GM12878 (cell line): ENCODE results near the gene CASQ1. TPM values are rescaled to one million over a fixed set of nuclear protein-coding genes. Genes with fewer than 3 reads are reported as not detected.

Experiments
- ATAC-seq: fragments of 200-7000 bp; cut with Tn5 transposase; 3 replicates; pipeline ENCODE4 v1.9.1; 2020; ENCODE audit warnings: mild to moderate bottlenecking, moderate library complexity
- BruUV-seq: library from RNA; stranded (reverse); fragments of 400-500 nt; replicated peaks from 2 replicates; lab custom pipeline; 2021; lab: Mats Ljungman, UMichigan
- CTCF ChIA-PET: fragments of 300-600 bp; sonication (Branson Sonifier 250); formaldehyde crosslinking; extraction: SDS; loops from one replicate; lab custom pipeline; 2021; ENCODE audit warnings: inconsistent platforms; lab: Yijun Ruan, JAX
- POLR2A ChIA-PET: fragments of 350-600 bp; formaldehyde crosslinking; extraction: SDS; loops from one replicate; lab custom pipeline; 2021; ENCODE audit warnings: inconsistent platforms; lab: Charles Lee
- RAD21 ChIA-PET: fragments of 300-600 bp; sonication (Branson Sonifier 250); formaldehyde crosslinking; loops from one replicate; lab custom pipeline; 2023; ENCODE audit warnings: antibody characterized with exemption; ENCODE audit not compliant: unreplicated experiment; lab: Charles Lee
- SMC1A ChIA-PET: fragments of 300-600 bp; sonication (Branson Sonifier 250); formaldehyde crosslinking; loops from one replicate; lab custom pipeline; 2023; ENCODE audit not compliant: unreplicated experiment, uncharacterized antibody; lab: Charles Lee
- DNase-seq: peaks from one replicate; pipeline ENCODE4 v3.0.0-alpha.2; 2011; ENCODE audit warnings: low read depth, low spot score
- FAIRE-seq: peaks from 3 replicates; lab custom pipeline; 2011; peaks lifted over from hg19 to GRCh38; lab: Jason Lieb, UNC
- H2AFZ ChIP-seq: 2 replicates; pipeline ENCODE4 v1.6.0; 2011; ENCODE audit warnings: low read depth, low read length, control low read depth; ENCODE audit not compliant: control insufficient read depth
- H3K27ac ChIP-seq: 2 replicates; pipeline ENCODE4 v1.5.1; 2011; ENCODE audit warnings: control low read depth; ENCODE audit not compliant: control insufficient read depth, insufficient read depth
- H3K27me3 ChIP-seq, 2 experiments: replicated peaks in 1 of 2; 2 replicates each; pipeline versions ENCODE4 v1.6.0 to v1.6.1; 2011; ENCODE audit warnings: low read length in 1 of 2; ENCODE audit not compliant: control insufficient read depth in 2 of 2, insufficient read depth in 2 of 2
- H3K36me3 ChIP-seq, 2 experiments: 2 replicates each; pipeline ENCODE4 v1.5.1; 2011; ENCODE audit warnings: low read length in 1 of 2; ENCODE audit not compliant: control insufficient read depth in 2 of 2, insufficient read depth in 2 of 2
- H3K4me1 ChIP-seq: 2 replicates; pipeline ENCODE4 v1.6.1; 2011; ENCODE audit warnings: mild to moderate bottlenecking, low read length, moderate library complexity, mixed read lengths; ENCODE audit not compliant: control insufficient read depth, insufficient read depth
- H3K4me2 ChIP-seq: 2 replicates; pipeline ENCODE4 v1.6.0; 2011; ENCODE audit warnings: control low read depth; ENCODE audit not compliant: control insufficient read depth, insufficient read depth
- H3K4me3 ChIP-seq: fragments of 200-600 bp; sonication (generic); 2 replicates; pipeline ENCODE4 v1.5.1; 2016
- H3K79me2 ChIP-seq: 2 replicates; pipeline ENCODE4 v1.6.0; 2011; ENCODE audit warnings: low read length; ENCODE audit not compliant: control insufficient read depth, insufficient read depth
- H3K9ac ChIP-seq: 2 replicates; pipeline ENCODE4 v1.8.0; 2011; ENCODE audit warnings: low read length, control low read depth, mixed read lengths; ENCODE audit not compliant: control insufficient read depth, insufficient read depth
- H3K9me3 ChIP-seq: replicated peaks from 3 replicates; pipeline ENCODE4 v1.5.1; 2011; ENCODE audit warnings: mild to moderate bottlenecking, low read length; ENCODE audit not compliant: control insufficient read depth, insufficient read depth
- H4K20me1 ChIP-seq: 2 replicates; pipeline ENCODE4 v1.6.0; 2011; ENCODE audit not compliant: control insufficient read depth, insufficient read depth
- BACH1 ChIP-seq: fragments of 450-650 bp; IDR thresholded peaks from 2 replicates; pipeline ENCODE4 v1.6.1; 2017; ENCODE audit warnings: mild to moderate bottlenecking, borderline replicate concordance
- IKZF1 ChIP-seq: fragments of 450-650 bp; conservative IDR thresholded peaks from 2 replicates; pipeline ENCODE4 v1.6.1; 2017; ENCODE audit warnings: antibody characterized with exemption, mild to moderate bottlenecking
- NBN ChIP-seq: fragments of 450-650 bp; IDR thresholded peaks from 2 replicates; pipeline ENCODE4 v1.6.1; 2016
- SIX5 ChIP-seq: IDR thresholded peaks from 2 replicates; pipeline ENCODE4 v1.6.1; 2011; ENCODE audit warnings: mild to moderate bottlenecking, low read depth, low read length, moderate library complexity; ENCODE audit not compliant: severe bottlenecking
- SUZ12 ChIP-seq: fragments of 200-600 bp; sonication (generic); IDR thresholded peaks from one replicate; pipeline ENCODE4 v1.6.1; 2018; ENCODE audit warnings: antibody characterized with exemption, mild to moderate bottlenecking; ENCODE audit not compliant: unreplicated experiment
- WRNIP1 ChIP-seq: IDR thresholded peaks from 2 replicates; pipeline ENCODE4 v1.6.1; 2011; ENCODE audit warnings: low read depth, low read length, improper control_type of control experiment, borderline replicate concordance
- WGBS: methylation state at CpG from one replicate; pipeline ENCODE4 v1.1.6; 2016; ENCODE audit warnings: low lambda C conversion rate; ENCODE audit not compliant: insufficient replicate concordance, insufficient coverage; ENCODE audit errors: missing lambda C conversion rate; 5-methylcytosine and 5-hydroxymethylcytosine counted together
- in situ Hi-C: fragments of 300-500 bp; cut with MboI; formaldehyde crosslinking; loops from 9 replicates; pipeline ENCODE4 v1.14.3; 2018; ENCODE audit warnings: mixed read lengths
- intact Hi-C: fragments of 100-400 bp; cut with micrococcal nuclease; formaldehyde crosslinking; loops from one replicate; pipeline ENCODE4 v1.14.2; 2022; ENCODE audit not compliant: unreplicated experiment
- polyA plus RNA-seq, 11 experiments: library from polyadenylated mRNA; depleted of rRNA in 4 of 11; unstranded in 6 of 11; stranded (reverse) in 5 of 11; fragments of >200 nt; fragmentation: Nextera tagmentation in 4 of 11; fragmentation: Illumina TruSeq in 1 of 11; extraction: Ambion mirVana in 4 of 11; extraction: Trizol in 1 of 11; gene quantifications; 1 replicate in 1 of 11; 2 replicates in 10 of 11; pipeline versions ENCODE4 v1.2.1 to v1.2.3, GENCODE V29; 2011 to 2016; ENCODE audit warnings: inconsistent platforms in 2 of 11, missing spikeins in 2 of 11, low read depth in 1 of 11
- total RNA-seq, 4 experiments: library from RNA; depleted of rRNA in 3 of 4; stranded (reverse); fragments of >200 nt in 3 of 4; fragmentation: Illumina TruSeq in 1 of 4; extraction: Trizol in 1 of 4; gene quantifications; 2 replicates each; pipeline versions ENCODE4 v1.2.1 to v1.2.3, GENCODE V29; 2013 to 2021
- TF ChIP-seq, protein P1 (sequence below): fragments of 450-650 bp; IDR thresholded peaks from 2 replicates; pipeline ENCODE4 v1.6.1; 2016; ENCODE audit warnings: mild to moderate bottlenecking
- TF ChIP-seq, protein P2 (sequence below): fragments of 450-650 bp; formaldehyde crosslinking; IDR thresholded peaks from 2 replicates; pipeline ENCODE4 v1.4.0; 2020; ENCODE audit warnings: mild to moderate bottlenecking, moderate library complexity
- TF ChIP-seq, protein P3 (sequence below): fragments of 450-650 bp; IDR thresholded peaks from 2 replicates; pipeline ENCODE4 v1.6.1; 2018; ENCODE audit warnings: borderline replicate concordance, mild to moderate bottlenecking; ENCODE audit not compliant: partially characterized antibody
- TF ChIP-seq, protein P4 (sequence below): IDR thresholded peaks from 2 replicates; pipeline ENCODE4 v1.6.1; 2012; ENCODE audit warnings: improper control_type of control experiment, low read depth, low read length; ENCODE audit not compliant: insufficient replicate concordance

The CASQ1 gene
- total and polyA plus RNA-seq, 10 of the 15 experiments (the other 5 are each of a cell fraction or from before 2014, with no cell fraction given), result 0.10 to 0.77 (median 0.34) TPM

DNA sequence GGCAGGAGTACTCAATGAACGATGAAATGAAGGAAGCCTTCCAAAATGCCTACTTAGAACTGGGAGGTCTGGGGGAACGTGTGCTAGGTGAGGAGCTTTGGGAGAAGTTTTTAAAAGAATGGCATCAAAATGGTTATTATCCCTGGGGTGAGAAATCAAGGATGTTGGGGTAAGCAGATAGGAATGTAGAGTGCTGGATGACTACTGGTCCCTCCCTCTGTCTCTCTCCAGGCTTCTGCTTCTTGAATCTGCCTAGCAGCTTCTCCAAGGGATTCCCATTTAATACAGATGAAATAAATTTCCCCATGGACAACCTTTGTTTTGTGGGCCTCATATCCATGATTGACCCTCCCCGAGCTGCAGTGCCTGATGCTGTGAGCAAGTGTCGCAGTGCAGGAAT is 19.0 kb upstream of the CASQ1 start (continued):
- TF ChIP-seq, protein P1, sequence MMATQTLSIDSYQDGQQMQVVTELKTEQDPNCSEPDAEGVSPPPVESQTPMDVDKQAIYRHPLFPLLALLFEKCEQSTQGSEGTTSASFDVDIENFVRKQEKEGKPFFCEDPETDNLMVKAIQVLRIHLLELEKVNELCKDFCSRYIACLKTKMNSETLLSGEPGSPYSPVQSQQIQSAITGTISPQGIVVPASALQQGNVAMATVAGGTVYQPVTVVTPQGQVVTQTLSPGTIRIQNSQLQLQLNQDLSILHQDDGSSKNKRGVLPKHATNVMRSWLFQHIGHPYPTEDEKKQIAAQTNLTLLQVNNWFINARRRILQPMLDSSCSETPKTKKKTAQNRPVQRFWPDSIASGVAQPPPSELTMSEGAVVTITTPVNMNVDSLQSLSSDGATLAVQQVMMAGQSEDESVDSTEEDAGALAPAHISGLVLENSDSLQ, result no peak
- no peak for TF ChIP-seq SUZ12
- TF ChIP-seq SIX5, result no peak
- TF ChIP-seq WRNIP1, result no peak

DNA sequence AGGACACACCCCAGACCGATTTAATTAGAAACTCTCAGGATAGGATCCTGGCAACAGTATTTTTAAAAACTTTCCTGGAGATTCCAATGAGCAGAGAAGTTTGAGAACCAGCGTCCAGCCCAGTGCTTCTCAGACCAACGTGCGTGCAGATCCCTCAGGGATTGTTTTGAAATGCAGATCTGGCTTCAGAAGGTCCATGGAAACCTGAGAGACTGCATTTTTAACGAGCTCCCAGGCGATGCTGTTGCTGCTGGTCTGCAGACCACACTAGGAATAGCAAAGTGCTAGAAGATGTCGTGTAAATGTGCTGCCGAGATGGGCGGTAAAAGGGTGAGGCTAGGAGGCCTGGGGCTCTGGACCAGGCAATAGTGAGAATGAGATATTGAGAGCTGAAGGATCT is 18.4 kb upstream of the CASQ1 start:
- no peak overlapping the region for H3K4me3 ChIP-seq
- H3K79me2 ChIP-seq, result no peaks in the 10 kb centered on the region
- SMC1A ChIA-PET, result interaction anchor here (1.2 kb wide), 1 partner anchor 21 kb away, joined by 5 read pairs; no protein-coding TSS in a partner anchor
- no peaks in the 10 kb centered on the region for H3K36me3 ChIP-seq
- DNase-seq (no peak), FAIRE-seq (no peak), ATAC-seq (no peak)
- H3K27me3 ChIP-seq, result no peaks in the 10 kb centered on the region; a peak in 1 of 4 replicates
- H4K20me1 ChIP-seq, result no peaks in the 10 kb centered on the region
- no peak overlapping the region for H3K27ac ChIP-seq
- POLR2A ChIA-PET, result no interaction called here
- H3K4me2 ChIP-seq, result no peak overlapping the region
- peaks cover 16% of the 10 kb centered on the region for H3K4me1 ChIP-seq
- intact Hi-C loops, result no loop called here
- CTCF ChIA-PET, result interaction anchor here (0.5 to 1.4 kb wide), 3 partner anchors 30 to 92 kb away, joined by 3 to 6 read pairs (median 4); no protein-coding TSS in a partner anchor
- 43% methylated on average over 9 of the region's 9 CpGs for WGBS
- RAD21 ChIA-PET, result interaction anchor here (1.1 kb wide), 1 partner anchor 80 kb away, joined by 3 read pairs; no protein-coding TSS in a partner anchor
- H3K9ac ChIP-seq, result no peak overlapping the region
- no TSS peak for BruUV-seq
- no peak overlapping the region for H2AFZ ChIP-seq
- in situ Hi-C loops, result no loop called here
- H3K9me3 ChIP-seq, result no peaks in the 10 kb centered on the region
- TF ChIP-seq, protein P2, sequence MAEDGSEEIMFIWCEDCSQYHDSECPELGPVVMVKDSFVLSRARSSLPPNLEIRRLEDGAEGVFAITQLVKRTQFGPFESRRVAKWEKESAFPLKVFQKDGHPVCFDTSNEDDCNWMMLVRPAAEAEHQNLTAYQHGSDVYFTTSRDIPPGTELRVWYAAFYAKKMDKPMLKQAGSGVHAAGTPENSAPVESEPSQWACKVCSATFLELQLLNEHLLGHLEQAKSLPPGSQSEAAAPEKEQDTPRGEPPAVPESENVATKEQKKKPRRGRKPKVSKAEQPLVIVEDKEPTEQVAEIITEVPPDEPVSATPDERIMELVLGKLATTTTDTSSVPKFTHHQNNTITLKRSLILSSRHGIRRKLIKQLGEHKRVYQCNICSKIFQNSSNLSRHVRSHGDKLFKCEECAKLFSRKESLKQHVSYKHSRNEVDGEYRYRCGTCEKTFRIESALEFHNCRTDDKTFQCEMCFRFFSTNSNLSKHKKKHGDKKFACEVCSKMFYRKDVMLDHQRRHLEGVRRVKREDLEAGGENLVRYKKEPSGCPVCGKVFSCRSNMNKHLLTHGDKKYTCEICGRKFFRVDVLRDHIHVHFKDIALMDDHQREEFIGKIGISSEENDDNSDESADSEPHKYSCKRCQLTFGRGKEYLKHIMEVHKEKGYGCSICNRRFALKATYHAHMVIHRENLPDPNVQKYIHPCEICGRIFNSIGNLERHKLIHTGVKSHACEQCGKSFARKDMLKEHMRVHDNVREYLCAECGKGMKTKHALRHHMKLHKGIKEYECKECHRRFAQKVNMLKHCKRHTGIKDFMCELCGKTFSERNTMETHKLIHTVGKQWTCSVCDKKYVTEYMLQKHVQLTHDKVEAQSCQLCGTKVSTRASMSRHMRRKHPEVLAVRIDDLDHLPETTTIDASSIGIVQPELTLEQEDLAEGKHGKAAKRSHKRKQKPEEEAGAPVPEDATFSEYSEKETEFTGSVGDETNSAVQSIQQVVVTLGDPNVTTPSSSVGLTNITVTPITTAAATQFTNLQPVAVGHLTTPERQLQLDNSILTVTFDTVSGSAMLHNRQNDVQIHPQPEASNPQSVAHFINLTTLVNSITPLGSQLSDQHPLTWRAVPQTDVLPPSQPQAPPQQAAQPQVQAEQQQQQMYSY (CRISPR knock-in tag), result no peak
- TF ChIP-seq BACH1 (no peak), NBN (no peak), IKZF1 (no peak)
- TF ChIP-seq, protein P3, sequence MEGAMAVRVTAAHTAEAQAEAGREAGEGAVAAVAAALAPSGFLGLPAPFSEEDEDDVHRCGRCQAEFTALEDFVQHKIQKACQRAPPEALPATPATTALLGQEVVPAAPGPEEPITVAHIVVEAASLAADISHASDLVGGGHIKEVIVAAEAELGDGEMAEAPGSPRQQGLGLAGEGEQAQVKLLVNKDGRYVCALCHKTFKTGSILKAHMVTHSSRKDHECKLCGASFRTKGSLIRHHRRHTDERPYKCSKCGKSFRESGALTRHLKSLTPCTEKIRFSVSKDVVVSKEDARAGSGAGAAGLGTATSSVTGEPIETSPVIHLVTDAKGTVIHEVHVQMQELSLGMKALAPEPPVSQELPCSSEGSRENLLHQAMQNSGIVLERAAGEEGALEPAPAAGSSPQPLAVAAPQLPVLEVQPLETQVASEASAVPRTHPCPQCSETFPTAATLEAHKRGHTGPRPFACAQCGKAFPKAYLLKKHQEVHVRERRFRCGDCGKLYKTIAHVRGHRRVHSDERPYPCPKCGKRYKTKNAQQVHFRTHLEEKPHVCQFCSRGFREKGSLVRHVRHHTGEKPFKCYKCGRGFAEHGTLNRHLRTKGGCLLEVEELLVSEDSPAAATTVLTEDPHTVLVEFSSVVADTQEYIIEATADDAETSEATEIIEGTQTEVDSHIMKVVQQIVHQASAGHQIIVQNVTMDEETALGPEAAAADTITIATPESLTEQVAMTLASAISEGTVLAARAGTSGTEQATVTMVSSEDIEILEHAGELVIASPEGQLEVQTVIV, result no peak
- TF ChIP-seq, protein P4, sequence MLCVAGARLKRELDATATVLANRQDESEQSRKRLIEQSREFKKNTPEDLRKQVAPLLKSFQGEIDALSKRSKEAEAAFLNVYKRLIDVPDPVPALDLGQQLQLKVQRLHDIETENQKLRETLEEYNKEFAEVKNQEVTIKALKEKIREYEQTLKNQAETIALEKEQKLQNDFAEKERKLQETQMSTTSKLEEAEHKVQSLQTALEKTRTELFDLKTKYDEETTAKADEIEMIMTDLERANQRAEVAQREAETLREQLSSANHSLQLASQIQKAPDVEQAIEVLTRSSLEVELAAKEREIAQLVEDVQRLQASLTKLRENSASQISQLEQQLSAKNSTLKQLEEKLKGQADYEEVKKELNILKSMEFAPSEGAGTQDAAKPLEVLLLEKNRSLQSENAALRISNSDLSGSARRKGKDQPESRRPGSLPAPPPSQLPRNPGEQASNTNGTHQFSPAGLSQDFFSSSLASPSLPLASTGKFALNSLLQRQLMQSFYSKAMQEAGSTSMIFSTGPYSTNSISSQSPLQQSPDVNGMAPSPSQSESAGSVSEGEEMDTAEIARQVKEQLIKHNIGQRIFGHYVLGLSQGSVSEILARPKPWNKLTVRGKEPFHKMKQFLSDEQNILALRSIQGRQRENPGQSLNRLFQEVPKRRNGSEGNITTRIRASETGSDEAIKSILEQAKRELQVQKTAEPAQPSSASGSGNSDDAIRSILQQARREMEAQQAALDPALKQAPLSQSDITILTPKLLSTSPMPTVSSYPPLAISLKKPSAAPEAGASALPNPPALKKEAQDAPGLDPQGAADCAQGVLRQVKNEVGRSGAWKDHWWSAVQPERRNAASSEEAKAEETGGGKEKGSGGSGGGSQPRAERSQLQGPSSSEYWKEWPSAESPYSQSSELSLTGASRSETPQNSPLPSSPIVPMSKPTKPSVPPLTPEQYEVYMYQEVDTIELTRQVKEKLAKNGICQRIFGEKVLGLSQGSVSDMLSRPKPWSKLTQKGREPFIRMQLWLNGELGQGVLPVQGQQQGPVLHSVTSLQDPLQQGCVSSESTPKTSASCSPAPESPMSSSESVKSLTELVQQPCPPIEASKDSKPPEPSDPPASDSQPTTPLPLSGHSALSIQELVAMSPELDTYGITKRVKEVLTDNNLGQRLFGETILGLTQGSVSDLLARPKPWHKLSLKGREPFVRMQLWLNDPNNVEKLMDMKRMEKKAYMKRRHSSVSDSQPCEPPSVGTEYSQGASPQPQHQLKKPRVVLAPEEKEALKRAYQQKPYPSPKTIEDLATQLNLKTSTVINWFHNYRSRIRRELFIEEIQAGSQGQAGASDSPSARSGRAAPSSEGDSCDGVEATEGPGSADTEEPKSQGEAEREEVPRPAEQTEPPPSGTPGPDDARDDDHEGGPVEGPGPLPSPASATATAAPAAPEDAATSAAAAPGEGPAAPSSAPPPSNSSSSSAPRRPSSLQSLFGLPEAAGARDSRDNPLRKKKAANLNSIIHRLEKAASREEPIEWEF, result no peak
